GM21528 (cell line): ENCODE measurements around the gene ARRDC1.
A peak's percentile ranks its signal among the peaks of the same experiment; 100 is the strongest.
"Not testable (repeated sequence)": the region's sequence is repeated elsewhere in the genome, so short reads cannot be mapped to it uniquely, and the experiment has no call there.

Source experiments
- ATAC-seq: cut with Tn5 transposase; IDR thresholded peaks from one replicate; pipeline ENCODE4 v1.9.1; 2021; ENCODE audit warnings: mild to moderate bottlenecking, moderate library complexity; ENCODE audit not compliant: unreplicated experiment, low FRiP score

Gene ARRDC1

DNA sequence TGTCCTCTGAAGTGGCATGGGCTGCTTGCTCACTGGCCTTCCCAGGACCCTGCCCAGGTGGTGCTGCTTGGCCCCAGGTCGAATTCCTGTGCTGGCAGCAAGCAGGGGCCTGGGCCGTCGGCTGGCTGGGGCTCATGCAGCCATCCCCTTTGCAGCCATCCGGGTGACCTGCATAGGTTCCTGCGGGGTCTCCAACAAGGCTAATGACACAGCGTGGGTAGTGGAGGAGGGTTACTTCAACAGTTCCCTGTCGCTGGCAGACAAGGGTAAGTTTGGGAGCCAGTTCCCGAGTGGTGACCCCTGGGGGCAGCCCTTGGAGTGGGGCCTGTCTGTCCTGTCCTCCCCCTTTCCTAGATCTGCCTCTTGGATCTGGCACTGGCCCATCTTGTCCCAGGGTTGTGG, 7.3 kb downstream of the ARRDC1 start:
- no peak for ATAC-seq

DNA sequence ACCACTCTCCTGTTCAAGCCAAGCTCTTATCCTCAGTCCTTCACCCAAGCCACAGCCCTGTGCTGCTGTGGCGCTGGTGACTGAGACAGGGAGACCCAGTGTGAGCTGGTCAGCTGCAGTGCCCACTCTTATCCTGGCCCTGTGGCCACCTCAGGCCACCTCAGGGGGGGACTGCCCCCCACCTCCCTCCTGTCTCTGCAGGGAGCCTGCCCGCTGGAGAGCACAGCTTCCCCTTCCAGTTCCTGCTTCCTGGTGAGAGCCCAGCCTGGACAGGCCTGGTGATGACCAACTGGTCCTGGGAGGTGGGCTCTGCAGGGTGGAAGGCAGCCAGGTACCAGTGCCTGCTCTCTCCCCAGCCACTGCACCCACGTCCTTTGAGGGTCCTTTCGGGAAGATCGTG, 7.8 kb downstream of the ARRDC1 start:
- ATAC-seq, result no peak

DNA sequence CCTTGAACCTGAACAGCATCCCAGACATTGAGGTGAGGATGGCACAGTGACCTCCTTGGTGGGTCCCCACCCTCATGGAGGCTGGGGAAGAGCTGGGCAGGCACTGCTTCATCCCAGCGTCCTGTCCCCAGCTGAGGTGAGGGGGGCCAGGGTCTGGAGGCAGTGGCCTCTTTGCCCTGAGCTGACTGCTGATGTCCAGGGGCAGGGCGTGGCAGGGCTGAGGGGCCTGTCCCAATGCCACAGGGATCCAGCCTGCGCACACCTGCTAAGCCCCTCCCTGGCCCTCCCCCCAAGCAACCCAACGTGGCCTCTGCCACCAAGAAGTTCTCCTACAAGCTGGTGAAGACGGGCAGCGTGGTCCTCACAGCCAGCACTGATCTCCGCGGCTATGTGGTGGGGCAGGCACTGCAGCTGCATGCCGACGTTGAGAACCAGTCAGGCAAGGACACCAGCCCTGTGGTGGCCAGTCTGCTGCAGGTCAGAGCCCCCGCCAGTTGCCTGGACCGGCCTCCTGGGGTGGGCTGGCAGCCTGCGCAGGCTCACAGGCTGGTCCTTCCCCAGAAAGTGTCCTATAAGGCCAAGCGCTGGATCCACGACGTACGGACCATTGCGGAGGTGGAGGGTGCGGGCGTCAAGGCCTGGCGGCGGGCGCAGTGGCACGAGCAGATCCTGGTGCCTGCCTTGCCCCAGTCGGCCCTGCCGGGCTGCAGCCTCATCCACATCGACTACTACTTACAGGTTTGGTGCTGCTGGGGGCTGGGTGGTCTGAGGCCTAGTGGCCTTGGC, 8.4 kb downstream of the ARRDC1 start:
- no peak for ATAC-seq

DNA sequence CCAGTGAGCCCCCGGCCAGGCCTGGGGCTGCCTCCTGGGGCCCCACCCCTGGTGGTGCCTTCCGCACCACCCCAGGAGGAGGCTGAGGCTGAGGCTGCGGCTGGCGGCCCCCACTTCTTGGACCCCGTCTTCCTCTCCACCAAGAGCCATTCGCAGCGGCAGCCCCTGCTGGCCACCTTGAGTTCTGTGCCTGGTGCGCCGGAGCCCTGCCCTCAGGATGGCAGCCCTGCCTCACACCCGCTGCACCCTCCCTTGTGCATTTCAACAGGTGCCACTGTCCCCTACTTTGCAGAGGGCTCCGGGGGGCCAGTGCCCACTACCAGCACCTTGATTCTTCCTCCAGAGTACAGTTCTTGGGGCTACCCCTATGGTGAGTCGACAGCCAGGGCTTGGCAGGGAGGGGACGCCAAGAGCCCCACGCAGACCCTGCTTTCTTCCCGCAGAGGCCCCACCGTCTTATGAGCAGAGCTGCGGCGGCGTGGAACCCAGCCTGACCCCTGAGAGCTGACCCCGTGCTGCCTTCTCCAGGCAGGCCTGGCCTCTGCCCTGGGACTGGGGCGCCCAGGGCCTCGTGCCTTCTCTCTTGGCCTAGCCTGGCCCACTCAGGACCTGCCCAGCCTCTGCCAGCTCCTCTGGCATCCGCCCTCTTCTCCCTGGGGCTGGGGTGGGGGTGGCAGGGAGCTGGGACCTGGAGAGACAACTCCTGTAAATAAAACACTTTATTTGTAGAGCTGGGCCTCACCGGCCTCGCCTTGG, 9.3 kb downstream of the ARRDC1 start:
- ATAC-seq, result no peak

DNA sequence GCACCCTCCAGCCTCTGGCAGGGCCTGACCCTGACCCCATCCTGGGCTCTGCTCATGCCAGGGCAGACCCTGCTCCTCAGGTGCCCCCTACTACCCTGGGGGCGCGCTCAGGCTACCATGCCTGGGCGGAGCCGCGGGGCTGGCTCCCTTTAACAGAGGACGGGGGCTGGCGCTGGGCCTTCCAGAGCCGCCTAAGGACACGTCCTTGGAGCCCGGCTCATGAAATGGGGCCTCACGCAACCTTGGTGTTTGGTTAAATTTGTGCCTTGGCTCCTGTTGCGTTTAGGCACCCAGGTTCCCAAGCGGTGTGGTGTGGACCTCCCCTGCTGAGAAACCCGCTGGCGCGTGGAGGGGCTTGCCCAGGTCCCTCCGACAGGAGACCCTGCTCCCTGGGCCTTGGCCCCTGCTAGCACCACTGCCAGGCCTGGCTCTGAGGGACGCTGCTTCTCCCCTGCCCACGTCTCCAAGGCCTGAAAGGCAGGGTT, 9.9 kb downstream of the ARRDC1 start:
- no peak for ATAC-seq

DNA sequence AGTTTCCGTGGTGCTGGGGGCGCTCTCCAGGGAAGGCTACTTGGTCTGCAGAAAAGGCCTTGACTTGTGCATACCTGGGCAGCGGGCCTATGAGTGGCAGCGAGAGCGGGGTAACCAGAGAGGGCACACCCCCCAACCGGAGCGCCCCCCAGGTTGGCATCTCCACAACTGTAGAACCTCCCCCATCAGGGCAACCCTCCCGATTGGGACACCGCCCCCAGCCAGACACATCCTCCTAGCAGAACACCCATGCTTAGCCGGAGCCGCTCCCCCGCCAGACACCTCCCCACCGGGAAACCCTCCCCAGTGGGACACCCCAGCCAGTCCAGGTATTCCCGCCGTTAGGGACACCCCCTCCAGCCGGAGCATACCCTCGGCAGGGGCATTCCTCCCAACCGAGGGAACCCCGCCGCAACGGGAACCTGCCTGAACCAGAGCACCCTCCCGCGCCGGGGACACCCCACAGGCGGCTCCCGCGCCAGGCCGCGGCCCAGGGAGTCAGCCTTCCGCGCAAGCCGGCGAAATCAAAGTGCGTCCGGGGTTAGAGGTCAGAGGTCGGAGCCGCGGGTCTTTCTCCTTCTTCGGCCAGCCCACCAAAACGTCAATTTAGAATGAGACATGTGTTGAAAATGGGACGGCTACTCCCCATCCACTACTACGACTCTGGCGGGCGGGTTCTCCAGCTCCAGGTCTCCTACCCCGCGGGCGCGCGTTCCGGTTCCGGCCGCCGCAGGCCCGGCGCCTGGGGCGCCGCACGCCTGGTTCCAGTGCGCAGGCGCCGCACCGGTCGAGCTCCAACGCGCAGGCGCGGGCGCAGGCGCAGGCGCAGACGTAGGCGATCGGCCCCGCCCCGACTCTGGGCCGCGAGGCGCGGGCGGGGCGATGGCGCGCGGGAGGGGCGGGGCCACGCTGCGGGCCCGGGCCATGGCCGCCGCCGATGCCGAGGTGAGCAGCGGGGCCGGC, 12.9 kb downstream of the ARRDC1 start, which contains the start of gene EHMT1:
Gene EHMT1, plus strand, starts transcription at position 901 of the 963 bp plus-strand sequence. Its CDS starts 24 bp downstream, at position 925.
- peak; percentile 54 for ATAC-seq

DNA sequence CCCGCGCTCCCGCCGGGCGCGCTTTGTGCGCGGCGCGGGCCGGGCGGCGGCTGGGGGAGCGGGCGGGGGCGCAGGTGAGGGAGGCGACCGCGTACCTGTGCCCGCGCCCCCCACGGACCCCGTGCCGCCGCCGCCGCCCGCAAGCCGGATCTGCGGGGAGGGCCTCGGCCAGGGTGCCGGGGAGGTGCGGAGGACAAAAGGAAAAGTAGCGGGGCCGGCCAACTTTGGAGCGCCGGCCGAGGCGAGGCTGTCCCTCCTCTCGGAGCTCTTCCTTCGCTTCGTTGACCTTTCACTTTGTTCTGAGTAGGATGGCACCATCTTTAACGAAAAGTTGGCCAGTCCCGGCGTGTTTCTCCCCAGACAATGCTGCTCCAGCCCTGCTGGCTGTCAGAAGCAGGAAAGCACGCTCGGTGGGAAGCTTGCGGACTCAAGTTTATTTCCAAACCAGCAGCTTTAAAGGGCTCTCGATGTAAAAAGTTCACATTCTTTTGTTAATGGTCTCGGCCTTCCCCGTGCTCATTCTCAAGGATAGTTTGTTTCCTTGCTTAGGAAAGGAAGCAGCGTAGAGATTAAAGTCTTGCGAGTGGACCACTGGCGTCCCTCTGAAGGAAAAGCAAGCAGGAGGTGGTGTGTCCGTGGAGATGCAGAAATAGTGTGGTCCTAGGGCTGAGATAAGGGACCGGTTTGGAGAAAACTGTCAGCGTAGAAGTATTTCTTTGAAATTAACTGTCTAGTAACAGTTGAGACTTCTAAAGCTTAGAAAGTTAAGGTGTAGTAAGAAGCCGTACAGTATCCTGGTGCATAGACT, 14.0 kb downstream of the ARRDC1 start:
- peak; percentile 21 for ATAC-seq

DNA sequence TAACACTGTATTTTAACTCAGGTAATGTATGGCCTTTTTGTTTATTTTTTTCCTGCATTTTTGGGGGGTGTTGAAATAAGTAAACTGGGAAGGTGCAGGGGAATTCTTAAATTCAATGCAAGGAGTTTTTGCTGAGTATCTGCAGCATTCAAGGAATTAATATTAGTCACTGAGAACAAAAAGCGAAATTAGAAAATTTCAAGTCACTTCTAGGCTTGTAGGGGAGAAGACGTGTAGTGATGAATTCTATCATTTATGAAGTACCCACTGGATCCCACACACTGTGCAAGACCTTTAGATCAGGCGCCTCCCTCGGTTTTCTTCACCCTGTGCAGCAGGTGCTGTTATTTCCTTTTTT, 14.5 kb downstream of the ARRDC1 start:
- no peak for ATAC-seq

DNA sequence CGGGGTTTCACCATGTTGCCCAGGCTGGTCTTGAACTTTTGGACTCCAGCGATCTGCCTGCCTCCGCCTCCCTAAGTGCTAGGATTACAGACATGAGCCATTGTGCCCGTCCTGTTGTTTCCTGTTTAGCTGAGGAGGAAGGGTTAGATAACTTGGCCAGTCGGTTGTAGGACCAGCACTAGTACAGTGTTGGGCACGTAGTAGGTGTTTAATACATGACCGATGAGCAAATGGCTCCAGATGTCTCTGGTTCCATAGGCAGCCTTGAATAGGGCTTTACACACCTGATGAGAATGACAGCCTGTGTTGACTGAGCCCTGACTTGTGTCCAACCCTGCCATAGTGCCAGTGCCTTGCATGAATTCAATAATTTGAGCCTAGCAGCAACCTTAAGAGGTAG, 15.1 kb downstream of the ARRDC1 start:
- no peak for ATAC-seq

DNA sequence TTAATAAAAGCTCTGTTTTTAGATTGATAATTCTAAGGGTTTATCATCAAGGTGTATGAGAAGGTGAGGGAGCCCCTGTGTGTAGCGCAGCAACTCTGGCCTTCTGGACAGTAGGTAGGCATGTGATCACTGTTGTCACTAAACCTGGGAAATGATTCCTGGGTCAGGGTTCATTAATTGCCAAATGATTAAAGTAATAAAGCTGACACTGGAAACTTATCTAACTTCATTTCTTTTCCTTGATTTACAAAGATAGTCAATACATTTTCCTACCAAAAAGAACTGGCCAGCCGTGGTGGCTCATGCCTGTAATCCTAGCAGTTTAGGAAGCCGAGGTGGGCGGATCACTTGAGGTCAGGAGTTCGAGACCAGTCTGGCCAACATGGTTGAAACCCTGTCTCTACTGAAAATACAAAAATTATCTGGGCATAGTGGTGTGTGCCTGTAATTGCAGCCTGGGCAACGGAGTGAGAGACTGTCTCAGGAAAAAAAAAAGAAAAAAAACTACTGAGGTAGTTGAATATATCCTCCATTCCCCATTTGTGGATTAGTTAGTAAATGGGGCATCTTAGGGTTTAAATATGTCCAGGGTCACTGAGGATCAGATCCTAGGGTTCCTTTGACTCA, 15.8 kb downstream of the ARRDC1 start:
- no peak for ATAC-seq

DNA sequence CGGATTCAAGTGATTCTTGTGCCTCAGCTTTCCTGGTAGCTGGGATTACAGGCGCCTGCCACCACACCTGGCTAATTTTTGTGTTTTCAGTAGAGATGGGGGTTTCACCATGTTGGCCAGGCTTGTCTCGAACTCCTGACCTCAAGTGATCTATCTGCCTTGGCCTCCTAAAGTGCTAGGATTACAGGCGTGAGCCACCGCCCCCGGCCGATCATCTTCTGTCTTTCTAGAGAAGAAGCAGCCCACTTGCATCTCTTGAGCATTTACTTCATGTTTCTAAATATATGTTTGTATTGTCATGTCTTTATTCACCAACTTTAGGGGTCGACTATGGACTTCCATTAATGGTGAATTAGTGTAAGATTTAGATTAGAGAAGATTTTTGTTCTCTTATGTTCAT, 16.7 kb downstream of the ARRDC1 start:
- ATAC-seq, result not testable (repeated sequence)

DNA sequence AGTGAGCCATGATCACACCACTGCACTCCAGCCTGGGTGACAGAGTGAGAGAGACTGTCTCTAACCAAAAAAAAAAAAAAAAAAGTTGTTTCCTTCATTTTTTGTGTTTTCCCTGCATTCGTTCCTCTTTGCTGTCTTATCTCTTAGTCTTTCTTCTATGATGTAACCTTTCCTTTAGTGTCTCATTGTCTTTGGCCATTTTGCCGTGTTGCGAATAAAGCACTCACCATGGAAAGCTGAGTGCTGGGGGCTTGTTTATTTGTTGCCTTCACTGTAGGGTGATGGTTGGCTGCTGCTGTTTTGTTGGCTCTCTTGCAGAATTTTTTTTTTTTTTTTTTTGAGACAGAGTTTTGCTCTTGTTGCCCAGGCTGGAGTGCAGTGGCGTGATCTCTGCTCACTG, 21.0 kb downstream of the ARRDC1 start:
- no peak for ATAC-seq

DNA sequence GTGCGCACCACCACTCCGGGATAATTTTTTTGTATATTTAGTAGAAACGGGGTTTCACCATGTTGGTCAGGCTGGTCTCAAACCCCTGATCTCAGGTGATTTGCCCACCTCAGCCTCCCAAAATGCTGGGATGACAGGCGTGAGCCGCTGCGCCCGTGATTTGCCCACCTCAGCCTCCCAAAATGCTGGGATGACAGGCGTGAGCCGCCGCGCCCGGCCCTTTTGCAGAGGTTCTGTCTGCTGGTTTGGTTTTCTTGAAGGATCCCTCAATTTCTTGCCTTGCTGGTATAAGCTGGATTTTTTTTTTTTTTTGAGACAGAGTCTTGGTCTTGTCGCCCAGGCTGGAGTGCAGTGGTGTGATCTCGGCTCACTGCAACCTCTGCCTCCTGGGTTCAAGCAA, 21.9 kb downstream of the ARRDC1 start:
- not testable (repeated sequence) for ATAC-seq

DNA sequence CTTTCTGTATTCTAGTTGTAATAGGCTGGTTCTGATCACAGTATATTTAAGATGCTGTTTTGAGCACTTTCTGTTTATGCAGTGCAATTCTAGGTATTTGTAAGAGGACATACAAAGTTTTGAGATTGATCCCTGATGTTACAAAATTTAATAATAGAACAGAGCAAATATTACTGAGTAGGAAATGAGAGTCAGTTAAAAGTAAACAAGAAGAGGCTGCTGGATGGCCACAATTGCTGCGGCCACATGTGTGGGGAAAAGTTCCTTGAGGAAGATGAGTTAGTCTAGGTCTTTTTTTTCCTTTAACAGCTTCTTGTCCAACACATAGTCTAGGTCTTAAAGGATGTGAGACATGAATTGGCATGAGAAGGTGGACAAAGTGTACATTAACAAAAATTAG, 24.6 kb downstream of the ARRDC1 start:
- no peak for ATAC-seq

DNA sequence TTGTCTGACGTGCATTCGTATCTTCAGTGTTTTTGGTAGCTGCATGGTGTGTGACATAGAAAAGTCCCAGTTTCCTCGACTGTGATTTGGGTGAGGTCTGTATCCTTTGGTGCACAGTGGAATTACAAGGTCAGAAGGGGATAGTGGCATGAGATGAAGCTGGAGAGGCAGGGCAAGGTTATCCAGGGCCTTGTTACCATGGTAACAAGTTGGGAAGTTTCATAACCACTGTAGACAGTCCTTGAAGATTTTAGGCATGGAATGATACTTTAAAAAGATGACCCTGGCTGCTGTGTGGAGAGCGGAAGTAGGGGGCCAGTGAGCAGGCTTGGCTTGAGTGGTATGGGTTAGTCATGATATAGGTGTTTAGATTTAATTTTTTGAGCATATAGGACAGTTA, 25.2 kb downstream of the ARRDC1 start:
- no peak for ATAC-seq

DNA sequence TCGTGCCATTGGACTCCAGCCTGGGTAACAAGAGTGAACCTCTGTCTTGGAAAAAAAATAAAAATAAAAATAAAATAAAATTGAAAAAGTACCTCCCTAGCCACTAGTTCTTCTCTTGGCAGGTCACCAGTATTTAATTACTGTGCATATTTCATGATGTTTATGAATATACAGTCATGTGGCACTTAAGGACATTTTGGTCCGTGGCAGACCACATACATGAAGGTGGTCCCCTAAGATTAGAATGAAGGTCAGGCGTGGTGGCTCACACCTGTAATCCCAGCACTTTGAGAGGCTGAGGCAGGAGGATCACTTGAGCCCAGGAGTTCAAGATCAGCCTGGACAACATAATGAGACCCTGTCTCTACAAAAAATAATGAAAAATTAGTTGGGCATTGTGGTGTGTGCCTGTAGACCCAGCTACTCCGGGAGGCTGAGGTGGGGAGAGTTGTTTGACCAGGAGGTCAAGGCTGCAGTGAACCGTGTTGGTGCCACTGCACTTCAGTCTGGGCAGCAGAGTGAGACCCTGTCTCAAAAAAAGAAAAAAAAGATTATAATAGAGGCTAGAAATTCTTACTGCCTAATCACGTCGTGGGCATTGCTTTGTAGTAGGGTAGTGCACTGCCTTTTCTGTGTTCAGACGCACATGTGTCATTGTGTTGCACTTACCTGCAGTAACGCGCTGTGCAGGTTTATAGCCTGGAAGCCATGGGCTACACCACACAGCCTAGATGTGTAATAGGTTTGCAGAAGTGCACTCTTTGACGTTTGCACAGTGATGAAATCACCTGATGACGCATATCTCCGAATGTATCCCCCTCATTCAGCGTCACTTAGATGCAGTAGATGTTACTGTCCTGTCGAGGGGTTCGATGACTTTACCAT, 26.1 kb downstream of the ARRDC1 start:
- ATAC-seq, result no peak

DNA sequence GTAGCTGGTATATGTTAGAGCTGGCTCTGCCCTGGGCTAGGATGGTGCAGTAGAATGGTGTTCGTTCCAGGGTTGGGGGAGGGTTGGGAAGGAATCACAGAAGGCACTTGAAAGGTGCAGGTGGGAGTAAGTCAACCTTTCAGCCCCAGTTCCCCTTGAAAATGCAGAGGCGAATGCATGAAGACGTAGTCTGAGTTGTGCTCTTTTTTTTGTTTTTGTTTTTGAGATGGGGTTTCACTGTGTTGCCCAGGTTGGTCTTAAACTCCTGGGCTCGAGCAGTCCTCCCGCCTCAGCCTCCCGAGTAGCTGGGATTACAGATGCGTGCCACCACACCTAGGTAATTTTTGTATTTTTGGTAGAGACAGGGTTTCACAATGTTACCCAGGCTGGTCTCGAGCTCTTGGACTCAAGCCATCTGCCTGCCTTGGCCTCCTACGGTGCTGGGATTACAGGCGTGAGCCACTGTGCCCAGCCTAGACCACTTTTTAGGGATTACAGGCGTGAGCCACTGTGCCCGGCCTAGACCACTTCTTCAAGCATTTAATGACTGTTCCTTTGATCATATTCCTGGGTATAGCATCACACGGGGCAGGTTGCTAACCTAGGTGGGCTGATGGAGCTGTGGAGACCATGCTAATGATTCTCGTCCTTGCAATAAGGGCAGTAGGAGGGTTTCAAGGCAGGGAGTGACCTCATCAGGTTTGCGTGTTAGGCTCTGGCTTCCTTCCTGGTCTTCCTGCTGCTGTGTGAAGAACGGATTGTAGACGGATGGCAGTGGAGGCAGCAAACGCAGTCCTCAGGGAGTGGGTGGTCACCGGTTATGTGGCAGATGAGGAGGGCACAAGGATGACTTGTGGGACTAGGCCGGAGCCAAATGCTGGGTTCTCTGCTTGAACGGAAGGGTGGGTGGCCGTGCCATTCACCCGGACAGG, 27.0 kb downstream of the ARRDC1 start:
- ATAC-seq, result no peak
